CD4-positive, alpha-beta T cell (primary cell): ENCODE results near the gene PRPH. TPM values are rescaled to one million over a fixed set of nuclear protein-coding genes. Genes with fewer than 3 reads are reported as not detected.
"Not testable (repeated sequence)": the region's sequence is repeated elsewhere in the genome, so short reads cannot be mapped to it uniquely, and the experiment has no call there.

Source experiments
- ATAC-seq: fragments of 200-7000 bp; cut with Tn5 transposase; one replicate; pipeline ENCODE4 v1.10.0; 2022; ENCODE audit warnings: mild to moderate bottlenecking; ENCODE audit not compliant: poor library complexity
- CTCF ChIA-PET: fragments of 350-600 bp; sonication (Branson Sonifier 250); formaldehyde crosslinking; loops from one replicate; lab custom pipeline; 2021; ENCODE audit warnings: antibody characterized with exemption, inconsistent platforms; lab: Charles Lee
- POLR2A ChIA-PET: fragments of 350-600 bp; sonication (Branson Sonifier 250); formaldehyde crosslinking; loops from one replicate; lab custom pipeline; 2021; ENCODE audit warnings: antibody characterized with exemption, inconsistent platforms; lab: Charles Lee
- DNase-seq, 14 experiments: peaks; one replicate each; pipeline ENCODE4 v3.0.0-alpha.2; 2013 to 2020; ENCODE audit warnings: mixed read lengths in 2 of 14
- H3K27ac ChIP-seq, 2 donors: one replicate each; pipeline versions ENCODE4 v1.5.1 to v1.7.0; 2013; ENCODE audit warnings: low read length in 2 of 2, low read depth in 1 of 2, mild to moderate bottlenecking in 1 of 2
- H3K27me3 ChIP-seq, 2 experiments: 1 replicate in 1 of 2; 2 replicates in 1 of 2; pipeline versions ENCODE4 v1.6.1 to v1.7.0; 2013; ENCODE audit warnings: low read length in 2 of 2, control low read depth in 1 of 2, mild to moderate bottlenecking in 1 of 2, moderate library complexity in 1 of 2; ENCODE audit not compliant: insufficient read depth in 2 of 2, control insufficient read depth in 1 of 2
- H3K36me3 ChIP-seq: one replicate; pipeline ENCODE4 v1.6.1; 2013; ENCODE audit warnings: low read length, control low read depth; ENCODE audit not compliant: insufficient read depth
- H3K4me1 ChIP-seq: one replicate; pipeline ENCODE4 v1.6.1; 2013; ENCODE audit warnings: low read length, control low read depth; ENCODE audit not compliant: insufficient read depth
- H3K4me3 ChIP-seq: one replicate; pipeline ENCODE4 v1.5.1; 2013; ENCODE audit warnings: mild to moderate bottlenecking, low read length, moderate library complexity
- H3K9me3 ChIP-seq, 2 experiments: 1 replicate in 1 of 2; 2 replicates in 1 of 2; pipeline versions ENCODE4 v1.6.1 to v1.7.0; 2013; ENCODE audit warnings: low read length in 2 of 2, mild to moderate bottlenecking in 2 of 2, control low read depth in 1 of 2, moderate library complexity in 1 of 2; ENCODE audit not compliant: control insufficient read depth in 1 of 2, insufficient read depth in 1 of 2
- H3K27ac Mint-ChIP-seq: one replicate; pipeline ENCODE4 v1.8.0; 2020; ENCODE audit warnings: mixed read lengths
- H3K27me3 Mint-ChIP-seq: one replicate; pipeline ENCODE4 v1.8.0; 2021; ENCODE audit warnings: mixed read lengths
- H3K36me3 Mint-ChIP-seq: one replicate; pipeline ENCODE4 v1.8.0; 2021; ENCODE audit warnings: low read depth, mixed read lengths
- H3K4me1 Mint-ChIP-seq: one replicate; pipeline ENCODE4 v1.8.0; 2021; ENCODE audit warnings: low read depth, mixed read lengths
- H3K4me3 Mint-ChIP-seq: one replicate; pipeline ENCODE4 v1.8.0; 2020; ENCODE audit warnings: mild to moderate bottlenecking, mixed read lengths
- H3K9me3 Mint-ChIP-seq: one replicate; pipeline ENCODE4 v1.8.0; 2020; ENCODE audit warnings: mixed read lengths
- intact Hi-C, 2 experiments: fragments of 100-400 bp; cut with DNase I in 1 of 2; cut with micrococcal nuclease in 1 of 2; formaldehyde crosslinking; loops; one replicate each; pipeline versions ENCODE4 v1.15.1 to v1.9.0; 2023 to 2025; cut with DNase I, micrococcal nuclease
- total RNA-seq, 174 experiments: library from RNA in 2 of 174; stranded (reverse) in 2 of 174; gene quantifications; one replicate each; pipeline ENCODE4 v1.2.3 and lab custom pipeline; 2021 to 2026
- TF ChIP-seq, protein P1 (sequence below): fragments of 200-600 bp; IDR thresholded peaks from one replicate; pipeline ENCODE4 v1.8.0; 2022; ENCODE audit warnings: antibody characterized with exemption, mild to moderate bottlenecking

Gene PRPH
- total RNA-seq, 2 experiments from 2014 or later, result 0.56 TPM; not detected in 1

DNA sequence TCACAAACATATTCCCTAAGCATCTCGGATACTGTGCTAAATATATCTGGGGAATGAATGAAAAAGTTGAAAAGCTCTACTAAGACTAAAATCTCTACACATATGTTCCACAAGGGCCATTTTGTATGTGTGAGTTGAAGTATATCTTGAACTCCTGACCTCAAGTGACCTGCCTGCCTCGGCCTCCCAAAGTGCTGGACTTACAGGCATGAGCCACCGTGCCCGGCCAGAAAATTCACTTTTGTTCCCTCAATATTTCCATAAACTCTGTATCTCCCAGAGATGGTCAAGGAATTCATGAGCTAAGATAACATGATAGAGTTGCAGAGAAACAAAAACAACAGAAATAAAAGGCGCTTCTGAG lies 31.6 kb upstream of the PRPH start:
- ChIA-PET CTCF (interaction anchor here (1.0 to 1.4 kb wide), 2 partner anchors 25 to 28 kb away, joined by 3 to 4 read pairs; no protein-coding TSS in a partner anchor), POLR2A (interaction anchor here (0.8 to 4.1 kb wide), 6 partner anchors 9 to 105 kb away, joined by 3 to 30 read pairs (median 3); partner anchors contain the start of genes TROAP and TUBA1A)
- no peak overlapping the region for H3K27ac ChIP-seq
- H3K36me3 ChIP-seq, result no peaks in the 10 kb centered on the region
- H3K4me3 ChIP-seq, result no peak overlapping the region
- H3K9me3 ChIP-seq, result no peaks in the 10 kb centered on the region
- Mint-ChIP-seq H3K4me1 (peaks cover 20% of the 10 kb centered on the region), H3K9me3 (no peaks in the 10 kb centered on the region), H3K36me3 (peaks cover 6% of the 10 kb centered on the region), H3K27ac (no peak overlapping the region), H3K4me3 (peak overlapping the region; percentile 91), H3K27me3 (no peaks in the 10 kb centered on the region)
- intact Hi-C loops, result loop anchor here in 1 of 2 experiments (2.0 kb wide), 1 partner anchor 29 kb away; no protein-coding TSS in a partner anchor
- ATAC-seq, result no peak
- DNase-seq, result no peak
- H3K27me3 ChIP-seq, result no peaks in the 10 kb centered on the region
- peaks cover 38% of the 10 kb centered on the region for H3K4me1 ChIP-seq
- TF ChIP-seq, protein P1, sequence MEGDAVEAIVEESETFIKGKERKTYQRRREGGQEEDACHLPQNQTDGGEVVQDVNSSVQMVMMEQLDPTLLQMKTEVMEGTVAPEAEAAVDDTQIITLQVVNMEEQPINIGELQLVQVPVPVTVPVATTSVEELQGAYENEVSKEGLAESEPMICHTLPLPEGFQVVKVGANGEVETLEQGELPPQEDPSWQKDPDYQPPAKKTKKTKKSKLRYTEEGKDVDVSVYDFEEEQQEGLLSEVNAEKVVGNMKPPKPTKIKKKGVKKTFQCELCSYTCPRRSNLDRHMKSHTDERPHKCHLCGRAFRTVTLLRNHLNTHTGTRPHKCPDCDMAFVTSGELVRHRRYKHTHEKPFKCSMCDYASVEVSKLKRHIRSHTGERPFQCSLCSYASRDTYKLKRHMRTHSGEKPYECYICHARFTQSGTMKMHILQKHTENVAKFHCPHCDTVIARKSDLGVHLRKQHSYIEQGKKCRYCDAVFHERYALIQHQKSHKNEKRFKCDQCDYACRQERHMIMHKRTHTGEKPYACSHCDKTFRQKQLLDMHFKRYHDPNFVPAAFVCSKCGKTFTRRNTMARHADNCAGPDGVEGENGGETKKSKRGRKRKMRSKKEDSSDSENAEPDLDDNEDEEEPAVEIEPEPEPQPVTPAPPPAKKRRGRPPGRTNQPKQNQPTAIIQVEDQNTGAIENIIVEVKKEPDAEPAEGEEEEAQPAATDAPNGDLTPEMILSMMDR, result no peak

DNA sequence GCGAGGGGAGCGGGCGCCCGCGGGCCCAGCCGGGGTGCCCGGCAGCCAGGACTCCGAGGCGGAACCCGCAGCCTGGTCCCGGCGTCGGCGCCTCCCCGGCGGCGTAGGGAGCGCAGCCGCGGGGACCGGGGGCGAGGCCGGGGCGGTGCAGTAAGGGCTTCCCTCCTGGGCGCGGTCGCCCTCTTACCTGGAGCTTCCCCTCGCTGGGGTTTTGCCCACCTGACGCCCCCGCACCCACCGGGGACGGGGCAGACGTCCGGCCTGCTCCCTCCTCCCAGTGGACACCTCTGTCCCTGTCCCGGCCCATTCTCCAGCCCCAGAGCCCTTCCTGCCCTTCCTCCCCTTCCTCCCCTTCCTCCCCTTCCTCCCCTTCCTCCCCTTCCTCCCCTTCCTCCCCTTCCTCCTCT lies 30.5 kb upstream of the PRPH start:
- ChIA-PET POLR2A (interaction anchor here (1.1 to 4.1 kb wide), 5 partner anchors 10 to 154 kb away, joined by 3 to 30 read pairs (median 6); partner anchors contain the start of genes LMBR1L, TUBA1A and TUBA1B), CTCF (interaction anchor here (1.0 to 1.4 kb wide), 2 partner anchors 24 to 29 kb away, joined by 3 to 4 read pairs; no protein-coding TSS in a partner anchor)
- peak; percentile 47 for ATAC-seq
- no peaks in the 10 kb centered on the region for H3K27me3 Mint-ChIP-seq
- H3K36me3 ChIP-seq, result peaks cover under 1% of the 10 kb centered on the region
- H3K27me3 ChIP-seq, result no peaks in the 10 kb centered on the region
- no peaks in the 10 kb centered on the region for H3K9me3 ChIP-seq
- no peak overlapping the region for H3K27ac Mint-ChIP-seq
- peak overlapping the region; percentile 99 for H3K4me3 Mint-ChIP-seq
- H3K4me1 Mint-ChIP-seq, result peaks cover 23% of the 10 kb centered on the region
- peak in 11 of 14 experiments; percentile 1 to 74 (median 16) for DNase-seq
- TF ChIP-seq, protein P1, result no peak
- H3K4me1 ChIP-seq, result peaks cover 38% of the 10 kb centered on the region
- H3K4me3 ChIP-seq, result peak overlapping the region; percentile 86
- H3K36me3 Mint-ChIP-seq, result peaks cover 17% of the 10 kb centered on the region
- no peaks in the 10 kb centered on the region for H3K9me3 Mint-ChIP-seq
- H3K27ac ChIP-seq, result no peak overlapping the region
- intact Hi-C loops, result no loop called here

DNA sequence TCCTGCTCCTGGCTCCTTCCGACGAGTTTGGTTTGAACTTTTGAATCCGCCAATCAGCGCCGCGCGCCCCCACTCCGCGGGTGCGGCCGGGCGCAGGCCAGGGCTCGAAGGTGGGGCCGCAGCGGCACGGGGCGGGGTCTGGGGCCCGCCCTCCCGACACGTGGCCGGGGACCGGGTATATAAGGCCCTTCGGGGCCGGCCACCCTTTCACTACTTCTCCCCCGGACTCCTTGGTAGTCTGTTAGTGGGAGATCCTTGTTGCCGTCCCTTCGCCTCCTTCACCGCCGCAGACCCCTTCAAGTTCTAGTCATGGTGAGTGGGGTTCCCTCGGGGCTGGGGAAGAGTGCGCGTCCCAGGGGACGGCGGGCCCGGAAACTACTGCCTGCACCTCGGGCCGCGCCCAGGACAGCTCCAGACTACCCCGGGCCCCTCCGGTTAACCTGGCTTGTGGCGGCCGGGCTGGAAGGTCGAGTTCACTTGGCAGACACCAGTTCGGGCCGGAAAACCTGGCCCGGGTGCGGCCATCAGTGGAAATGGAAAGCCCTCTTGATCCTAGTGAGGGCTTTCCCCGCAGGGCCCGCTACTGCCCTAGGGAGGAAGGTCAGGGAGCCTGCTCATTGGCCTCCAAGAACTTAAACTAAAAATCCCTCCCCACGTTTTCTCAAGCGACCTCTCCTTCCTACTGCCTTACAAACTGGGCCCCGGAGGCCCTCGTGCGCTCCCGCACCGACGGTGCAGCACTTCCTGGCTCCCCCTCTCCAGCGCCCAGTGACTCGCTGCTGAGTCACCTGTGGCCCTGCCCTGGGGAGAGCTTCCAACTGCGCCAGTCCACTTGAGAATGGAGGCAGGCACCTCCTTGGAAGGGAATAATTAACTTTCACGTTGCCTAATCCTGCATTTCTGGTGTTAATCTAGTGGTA lies 29.8 kb upstream of the PRPH start, which contains the start of gene TUBA1C:
Gene TUBA1C (plus strand): TSS at position 210 of the 920 bp plus-strand sequence. CDS start 100 bp downstream, at position 310.
- Histone ChIP-seq H3K4me3 (peak within 1 kb of the TSS; percentile 86), H3K27ac (peak within 1 kb of the TSS; percentile 57 to 74), H3K4me1 (peaks cover 38% of the 10 kb centered on the region), H3K36me3 (peaks cover 7% of the 10 kb centered on the region), H3K27me3 (no peaks in the 10 kb centered on the region), H3K9me3 (no peaks in the 10 kb centered on the region)
- peak within 1 kb of the TSS; percentile 92 for H3K27ac Mint-ChIP-seq
- ChIA-PET POLR2A (interaction anchor here (0.7 to 4.1 kb wide), 11 partner anchors 10 to 820 kb away, joined by 3 to 30 read pairs (median 5); partner anchors contain the start of genes LMBR1L, RHEBL1, SMARCD1 and SPATS2), CTCF (interaction anchor here (0.9 to 2.1 kb wide), 3 partner anchors 30 to 82 kb away, joined by 4 to 6 read pairs (median 6); partner anchors contain the start of gene DNAJC22)
- ATAC-seq (peak; percentile 86), DNase-seq (peak; percentile 64 to 91 (median 80))
- peak within 1 kb of the TSS; percentile 99 for H3K4me3 Mint-ChIP-seq
- TF ChIP-seq, protein P1, result no peak
- H3K36me3 Mint-ChIP-seq, result peaks cover 24% of the 10 kb centered on the region
- H3K27me3 Mint-ChIP-seq, result no peaks in the 10 kb centered on the region
- H3K9me3 Mint-ChIP-seq, result no peaks in the 10 kb centered on the region
- intact Hi-C loops, result no loop called here
- peaks cover 23% of the 10 kb centered on the region for H3K4me1 Mint-ChIP-seq

DNA sequence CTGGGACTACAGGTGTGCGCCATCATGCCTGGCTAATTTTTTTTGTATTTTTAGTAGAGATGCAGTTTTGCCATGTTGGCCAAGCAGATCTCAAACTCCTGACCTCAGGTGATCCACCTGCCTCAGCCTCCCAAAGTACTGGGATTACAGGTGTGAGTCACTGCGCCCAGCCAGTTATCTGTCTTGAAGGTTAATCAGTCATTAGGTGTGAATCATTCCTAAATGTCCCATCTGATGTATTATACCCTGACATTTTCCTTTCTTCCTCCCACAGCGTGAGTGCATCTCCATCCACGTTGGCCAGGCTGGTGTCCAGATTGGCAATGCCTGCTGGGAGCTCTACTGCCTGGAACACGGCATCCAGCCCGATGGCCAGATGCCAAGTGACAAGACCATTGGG lies 25.8 kb upstream of the PRPH start:
- ATAC-seq, H3K27me3 ChIP-seq, intact Hi-C loops, H3K27ac ChIP-seq, DNase-seq, H3K9me3 Mint-ChIP-seq, H3K27me3 Mint-ChIP-seq, H3K4me3 ChIP-seq, POLR2A ChIA-PET, CTCF ChIA-PET, H3K4me3 Mint-ChIP-seq, H3K9me3 ChIP-seq, H3K27ac Mint-ChIP-seq: not testable (repeated sequence)
- H3K4me1 ChIP-seq, result peaks cover 33% of the 10 kb centered on the region
- Mint-ChIP-seq H3K36me3 (peaks cover 50% of the 10 kb centered on the region), H3K4me1 (peaks cover 19% of the 10 kb centered on the region)
- peaks cover 39% of the 10 kb centered on the region for H3K36me3 ChIP-seq
